Brain pericyte (primary cell): ENCODE data around the gene ZSWIM8.
"Not testable (repeated sequence)": the region's sequence is repeated elsewhere in the genome, so short reads cannot be mapped to it uniquely, and the experiment has no call there.

ENCODE experiments used
- DNase-seq: peaks from one replicate; pipeline ENCODE4 v3.0.0-alpha.2; 2012; ENCODE audit warnings: low read depth, low spot score

The ZSWIM8 gene

DNA sequence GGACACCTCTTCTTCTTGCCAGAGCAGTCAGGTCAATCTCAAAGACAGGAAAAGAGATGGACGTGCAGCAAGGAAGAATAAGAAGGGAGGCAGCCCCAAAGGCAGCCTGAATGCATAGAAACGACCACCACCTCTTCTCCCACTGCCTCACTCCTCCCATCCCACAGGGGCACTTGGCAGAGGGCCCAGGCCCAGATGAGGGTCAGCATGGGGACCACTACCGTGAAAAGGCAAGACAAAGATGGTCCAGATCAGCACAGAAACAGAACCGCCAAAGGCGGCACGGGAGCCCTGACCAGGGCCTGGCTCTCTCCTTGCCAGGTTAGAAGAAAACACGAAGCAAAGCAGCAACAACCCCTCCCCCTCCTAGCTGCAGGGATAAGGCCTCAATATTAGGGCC is 27.9 kb downstream of the ZSWIM8 start:
- no peak for DNase-seq

GRCh38 chr10:73814276-73814895 is 29.0 kb downstream of the ZSWIM8 start:
- DNase-seq = no peak

DNA sequence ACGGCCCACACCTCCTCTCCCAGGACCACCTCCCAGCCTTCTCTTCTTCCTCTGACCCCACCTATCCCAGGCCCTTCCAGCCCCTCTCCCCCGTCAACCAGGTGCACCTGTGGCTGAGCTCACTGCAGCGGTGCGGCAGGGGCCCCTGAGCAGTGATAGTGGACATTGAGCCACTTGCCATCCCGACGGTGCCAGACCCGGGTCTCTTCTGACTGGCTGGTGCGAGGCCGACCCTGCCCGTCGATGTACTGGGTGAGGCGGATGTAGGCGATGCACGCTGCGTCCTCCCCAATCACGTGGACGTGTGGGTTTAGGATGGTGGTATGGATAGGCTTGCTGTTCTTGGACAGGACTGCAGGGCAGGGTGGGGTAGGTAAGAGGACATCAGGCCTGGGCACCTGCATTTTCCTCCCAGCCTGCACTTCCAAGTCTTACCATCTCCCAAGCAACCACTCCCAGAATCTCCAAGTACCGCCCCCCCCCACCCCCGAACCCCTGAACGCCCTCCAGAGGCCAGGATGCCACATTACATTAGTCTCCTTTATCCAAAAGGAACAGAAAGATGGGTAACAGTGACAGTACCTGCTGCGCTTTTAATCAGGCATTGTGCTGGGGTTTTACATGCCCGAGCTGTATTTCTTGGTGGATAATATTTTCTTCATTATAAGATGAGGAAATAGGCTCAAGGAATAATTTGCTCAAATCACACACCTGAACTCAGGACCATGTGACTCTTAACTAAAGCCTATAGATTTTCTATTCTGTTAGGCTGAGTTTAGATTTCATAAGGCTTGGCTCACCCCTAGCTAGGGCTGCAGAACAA is 29.7 kb downstream of the ZSWIM8 start:
- DNase-seq = no peak

DNA sequence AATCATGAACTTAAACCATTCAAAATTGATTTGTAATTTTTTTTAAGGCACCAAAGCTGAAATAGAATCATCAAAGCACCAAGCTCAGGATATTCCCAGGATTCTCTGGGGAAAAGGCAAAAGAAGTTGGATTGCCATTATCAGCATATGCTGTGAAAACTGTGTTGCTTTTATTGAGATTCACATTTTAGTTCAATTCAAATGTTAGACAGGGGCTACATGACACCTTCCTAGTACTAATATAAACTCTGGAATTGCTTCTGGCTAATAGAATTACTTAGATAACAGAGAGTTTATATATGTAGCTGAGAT is 30.3 kb downstream of the ZSWIM8 start:
- DNase-seq = no peak

GRCh38 chr10:73816917-73817729 is 31.7 kb downstream of the ZSWIM8 start:
- no peak for DNase-seq

DNA sequence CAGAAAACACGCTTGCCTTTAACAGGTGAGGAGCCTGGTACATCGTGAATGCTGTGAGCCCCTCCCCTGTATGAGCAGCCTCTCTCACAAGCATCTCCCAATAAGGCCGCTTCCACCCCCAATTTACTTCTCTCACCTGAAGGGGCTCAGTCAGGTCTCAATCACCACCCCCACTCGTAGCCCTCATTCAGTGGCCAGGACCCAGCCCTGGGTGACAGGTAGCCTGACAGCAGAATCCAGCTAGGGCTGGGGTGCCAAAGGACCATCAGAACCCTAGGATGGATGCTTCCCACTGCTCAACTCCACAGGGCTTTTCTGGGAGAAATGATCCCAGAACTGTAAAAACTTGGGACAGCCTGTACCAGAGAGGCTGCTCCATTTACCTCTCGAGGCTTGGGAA is 32.4 kb downstream of the ZSWIM8 start:
- no peak for DNase-seq

DNA sequence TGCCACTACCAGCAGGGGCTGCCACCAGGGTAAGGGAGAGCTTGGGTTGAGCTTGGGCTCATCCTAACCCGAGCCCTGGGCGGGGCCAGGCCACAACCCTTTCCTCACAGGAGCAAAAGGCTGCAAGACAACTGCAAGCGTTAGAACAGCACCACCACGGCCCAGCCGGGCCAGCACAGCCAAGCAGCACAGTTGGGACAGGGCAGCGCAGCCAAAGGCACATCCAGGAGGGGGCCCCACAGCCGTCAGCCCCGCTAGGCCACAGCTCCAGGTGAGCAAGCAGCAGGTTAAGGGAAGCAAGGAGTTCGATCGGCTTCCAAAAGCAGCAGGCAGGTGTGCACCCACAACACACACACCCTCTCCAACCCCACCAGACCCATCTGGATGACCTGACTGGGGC is 33.0 kb downstream of the ZSWIM8 start:
- DNase-seq = no peak

GRCh38 chr10:73819081-73819480 is 33.7 kb downstream of the ZSWIM8 start:
- no peak for DNase-seq

DNA sequence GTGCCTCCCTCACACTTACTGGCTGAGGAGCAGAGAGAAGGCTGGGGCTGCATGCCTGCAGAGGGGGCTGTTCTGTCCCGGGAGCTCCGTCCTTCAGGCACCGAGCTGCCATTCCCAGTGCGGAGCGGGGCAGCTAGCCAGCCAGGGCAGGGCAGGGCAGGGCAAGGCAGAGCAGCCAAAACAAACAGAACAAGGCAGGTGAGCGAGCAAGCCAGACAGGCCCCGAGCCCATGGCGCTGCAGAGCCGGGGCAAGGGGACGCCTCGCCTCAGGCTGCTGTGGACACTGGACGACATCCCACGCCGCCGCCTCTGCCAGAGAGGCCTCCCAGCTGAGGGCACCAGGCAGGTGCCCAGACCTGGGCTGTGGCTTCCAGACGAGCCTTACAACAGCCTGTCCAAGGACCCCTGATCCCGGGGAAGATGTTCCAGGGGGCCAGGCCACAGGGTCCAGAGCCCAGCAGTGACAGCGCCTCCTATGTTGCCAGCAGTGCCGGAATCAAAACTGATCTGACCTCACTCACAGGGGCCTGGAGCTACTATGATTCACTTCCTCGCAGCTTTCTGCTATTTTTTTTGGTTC is 34.2 kb downstream of the ZSWIM8 start:
- DNase-seq = no peak

DNA sequence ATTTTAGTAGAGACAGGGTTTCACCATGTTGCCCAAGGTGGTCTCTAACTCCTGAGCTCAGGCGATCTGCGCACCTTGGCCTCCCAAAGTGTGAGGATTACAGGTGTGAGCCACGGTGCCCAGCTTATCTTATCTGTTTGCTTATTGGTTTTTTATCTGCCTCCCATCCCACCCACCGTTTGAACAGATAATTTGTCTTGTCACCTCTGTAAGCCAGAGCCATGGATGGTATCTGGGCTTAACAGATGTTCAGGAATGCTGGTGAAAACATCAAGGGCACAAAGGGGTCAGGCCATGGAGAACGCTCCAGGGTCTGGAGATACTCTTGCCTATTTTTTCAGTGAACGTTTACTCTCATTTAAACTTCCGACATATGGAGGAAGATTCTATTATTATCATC is 38.0 kb downstream of the ZSWIM8 start:
- no peak for DNase-seq

- DNase-seq = no peak
Observed at GRCh38 chr10:73824146-73824725, 38.8 kb downstream of the ZSWIM8 start.

DNA sequence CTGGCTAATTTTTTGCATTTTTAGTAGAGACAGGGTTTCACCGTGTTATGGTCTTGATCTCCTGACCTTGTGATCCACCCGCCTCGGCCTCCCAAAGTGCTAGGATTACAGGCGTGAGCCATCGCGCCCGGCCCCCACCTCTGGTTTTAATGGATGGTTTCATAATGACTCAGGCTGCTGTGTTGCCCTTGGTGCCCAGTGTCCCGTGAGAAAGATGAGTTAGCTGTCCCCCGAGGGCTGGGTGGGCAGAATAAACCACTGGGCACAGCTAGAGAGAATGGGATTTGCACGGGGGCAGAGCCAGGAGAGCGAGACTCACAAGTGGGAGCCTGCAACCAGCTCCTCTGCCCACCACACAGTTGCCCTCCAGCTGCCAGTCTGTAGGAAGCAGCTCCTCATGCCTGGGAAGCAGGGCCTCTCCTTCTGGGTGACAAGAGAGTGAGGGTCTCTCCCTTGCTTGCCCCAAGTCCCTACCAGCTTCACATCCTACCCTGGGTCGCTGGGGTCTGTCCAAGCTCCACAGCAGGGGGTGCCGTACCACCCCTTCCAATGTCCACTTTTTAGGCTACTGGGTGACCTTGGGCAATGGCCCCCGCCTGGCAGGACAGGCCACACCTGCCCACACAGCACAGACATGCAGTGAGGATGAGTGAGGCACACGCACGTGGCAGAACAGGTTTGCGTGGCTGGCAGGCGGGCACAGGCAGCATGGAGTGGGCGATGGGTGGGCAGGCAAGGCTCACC is 42.1 kb downstream of the ZSWIM8 start:
- DNase-seq = no peak

- no peak for DNase-seq
Observed at GRCh38 chr10:73828161-73828560, 42.8 kb downstream of the ZSWIM8 start.

DNA sequence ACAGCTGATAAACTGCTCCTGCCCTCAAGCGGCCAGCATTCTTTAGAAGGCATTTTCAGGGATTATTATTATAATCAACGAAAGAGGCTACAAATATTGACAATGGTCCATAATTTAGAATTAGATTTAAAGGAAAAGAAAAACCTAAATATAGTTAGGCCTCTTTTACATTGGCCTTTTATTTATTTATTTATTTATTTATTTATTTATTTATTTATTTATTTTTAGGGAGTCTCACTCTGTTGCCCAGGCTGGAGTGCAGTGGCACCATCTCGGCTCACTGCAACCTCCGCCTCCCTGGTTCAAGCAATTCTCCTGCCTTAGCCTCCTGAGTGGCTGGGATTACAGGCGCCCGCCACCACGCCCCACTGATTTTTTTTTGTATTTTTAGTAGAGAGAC is 43.7 kb downstream of the ZSWIM8 start:
- not testable (repeated sequence) for DNase-seq

GRCh38 chr10:73836427-73836980 is 51.1 kb downstream of the ZSWIM8 start:
- DNase-seq = no peak

DNA sequence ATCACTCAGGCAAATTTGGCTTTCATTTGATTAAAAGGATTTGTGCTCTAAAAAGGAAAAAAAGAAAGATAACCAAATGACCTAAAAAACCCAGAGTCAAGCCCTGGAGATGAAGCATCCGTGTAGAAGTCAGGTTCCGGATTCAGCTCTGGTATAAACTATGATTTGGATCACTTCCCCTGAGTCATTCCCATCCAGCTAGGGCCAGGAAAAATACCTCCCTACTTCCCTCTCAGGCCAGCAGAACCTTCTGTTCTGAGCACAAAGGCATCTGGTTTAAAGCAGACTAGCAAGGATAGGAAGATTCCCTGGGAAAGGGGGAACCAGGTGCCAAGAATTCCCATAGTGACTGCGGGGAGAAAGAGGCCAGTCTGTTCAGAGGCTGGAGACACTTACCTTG is 51.7 kb downstream of the ZSWIM8 start:
- no peak for DNase-seq

- no peak for DNase-seq
Observed at GRCh38 chr10:73838008-73838567, 52.7 kb downstream of the ZSWIM8 start.

DNA sequence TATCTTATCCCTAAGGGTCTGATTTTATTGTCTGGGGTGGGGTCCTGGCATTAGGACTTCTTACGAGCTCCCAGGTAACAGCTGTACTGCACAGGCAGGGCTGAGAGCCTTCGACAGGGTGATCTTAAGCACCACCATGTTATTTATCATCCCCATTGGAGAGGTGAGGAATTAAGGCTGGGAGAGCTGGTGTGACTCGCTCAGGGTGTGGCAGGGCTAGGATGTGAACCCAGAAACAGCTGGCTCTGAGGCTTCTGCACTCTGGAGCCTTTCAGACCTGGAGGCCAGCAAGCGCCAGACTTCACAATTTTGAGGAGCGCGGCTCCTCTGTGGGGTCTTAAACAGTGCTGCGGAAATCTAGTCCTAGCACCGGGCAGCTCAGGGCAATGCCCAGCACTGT is 53.4 kb downstream of the ZSWIM8 start:
- DNase-seq = no peak

DNA sequence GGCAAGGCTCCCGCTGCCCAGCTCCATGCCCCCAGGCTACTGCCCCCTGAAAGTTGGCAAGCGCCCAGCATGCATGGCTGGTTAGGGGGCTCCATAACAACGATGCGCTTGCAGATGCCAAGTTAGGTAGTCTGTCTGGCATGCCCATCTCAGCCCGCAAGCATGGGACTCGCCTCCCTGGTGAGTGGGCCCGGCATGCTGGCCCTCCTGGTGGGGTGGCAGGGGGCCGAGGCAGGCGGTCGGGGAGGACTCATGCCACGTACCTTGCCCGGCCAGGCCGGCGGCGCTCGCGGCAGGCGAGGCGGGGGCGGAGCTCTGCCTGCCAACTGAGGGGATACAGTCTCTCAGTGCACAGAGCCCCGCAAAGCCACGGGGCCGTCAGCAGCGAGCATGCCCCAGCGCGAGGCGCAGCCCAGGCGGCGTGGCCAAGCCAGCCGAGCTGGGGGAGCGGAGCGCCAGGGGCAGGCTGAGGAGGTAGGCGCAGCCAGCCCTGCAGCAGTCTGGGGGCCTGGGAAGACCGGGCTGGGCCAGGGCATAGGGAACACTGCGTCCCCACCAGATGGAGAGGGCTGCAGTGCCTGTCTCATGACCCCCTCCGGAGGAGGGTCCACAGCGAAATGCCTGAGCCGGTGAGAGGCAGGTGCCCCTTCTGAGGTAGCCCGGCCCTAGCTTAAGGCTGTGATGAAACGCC is 54.0 kb downstream of the ZSWIM8 start:
- DNase-seq = no peak

DNA sequence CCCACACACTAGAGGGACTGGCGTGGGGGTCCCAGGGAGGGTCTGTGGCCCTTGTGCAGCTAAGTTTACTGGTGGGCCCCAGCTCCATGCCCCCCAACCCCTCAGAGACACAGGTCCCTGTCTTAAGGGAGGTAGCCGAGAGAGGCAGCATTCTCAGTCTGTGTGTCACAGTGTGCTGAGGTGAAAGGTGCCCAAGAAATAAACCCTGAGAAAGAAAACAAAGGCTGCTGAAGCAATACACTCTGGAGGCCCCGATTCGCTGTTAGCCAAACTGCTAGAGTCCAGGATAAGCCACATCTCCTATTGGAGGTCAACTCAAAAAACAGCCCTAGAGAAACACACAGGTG is 54.6 kb downstream of the ZSWIM8 start:
- DNase-seq = no peak
